Activated naive CD4-positive, alpha-beta T cell treated with anti-CD3 and anti-CD28 coated beads, Interleukin-2, amount 50 U/mL, for 16 hours (primary cell): ENCODE data around the gene PIK3AP1.
A peak's percentile ranks its signal among the peaks of the same experiment; 100 is the strongest.
"Not testable (repeated sequence)": the region's sequence is repeated elsewhere in the genome, so short reads cannot be mapped to it uniquely, and the experiment has no call there.

ENCODE experiments used
- DNase-seq: peaks from one replicate; pipeline ENCODE4 v3.0.0-alpha.2; 2020

Gene PIK3AP1

GRCh38 chr10:96721207-96721572 is 876 bp upstream of the PIK3AP1 start:
- no peak for DNase-seq

- DNase-seq: peak; percentile 56
These were observed 378 bp downstream of the PIK3AP1 start for GRCh38 chr10:96719850-96720421.

GRCh38 chr10:96719200-96719599 is 1.1 kb downstream of the PIK3AP1 start:
- no peak for DNase-seq

DNA sequence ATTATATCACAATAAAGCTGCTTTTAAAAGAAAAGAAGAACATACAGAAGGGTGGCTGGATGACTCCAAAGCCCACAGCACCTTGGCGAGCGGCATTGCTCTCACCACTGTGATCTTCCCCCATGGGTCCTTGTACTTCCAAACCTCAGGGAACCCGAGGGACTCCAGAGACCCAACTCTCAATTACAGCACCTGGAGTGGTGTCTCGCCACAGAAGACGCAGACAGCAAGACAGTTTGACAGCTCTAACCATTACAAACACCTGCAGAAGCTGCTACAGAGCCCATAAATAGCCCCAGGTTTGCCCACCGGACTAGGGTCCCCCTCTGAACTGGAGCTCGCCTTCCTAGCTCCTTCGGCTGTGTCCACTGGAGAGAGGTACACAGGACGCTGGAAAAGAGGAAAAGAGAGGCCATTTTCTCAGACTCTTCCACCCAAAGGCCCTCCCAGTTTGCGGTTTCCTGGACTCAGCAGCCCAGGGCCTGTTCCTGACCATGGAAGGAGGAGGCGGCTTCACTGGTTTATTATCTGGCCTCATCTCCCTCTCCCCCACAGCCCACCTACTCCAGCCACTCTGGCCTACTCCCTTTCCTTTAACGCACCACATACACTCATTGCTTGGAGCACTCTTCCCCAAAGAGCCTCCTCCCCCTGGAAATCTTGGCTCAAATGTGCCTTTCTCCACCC is 1.9 kb downstream of the PIK3AP1 start:
- no peak for DNase-seq

- DNase-seq: no peak
These were observed 3.9 kb downstream of the PIK3AP1 start for GRCh38 chr10:96716390-96716789.

- DNase-seq: no peak
These were observed 5.5 kb downstream of the PIK3AP1 start for GRCh38 chr10:96714746-96715255.

GRCh38 chr10:96714031-96714590 is 6.2 kb downstream of the PIK3AP1 start:
- DNase-seq: no peak

GRCh38 chr10:96712662-96713271 is 7.5 kb downstream of the PIK3AP1 start:
- no peak for DNase-seq

DNA sequence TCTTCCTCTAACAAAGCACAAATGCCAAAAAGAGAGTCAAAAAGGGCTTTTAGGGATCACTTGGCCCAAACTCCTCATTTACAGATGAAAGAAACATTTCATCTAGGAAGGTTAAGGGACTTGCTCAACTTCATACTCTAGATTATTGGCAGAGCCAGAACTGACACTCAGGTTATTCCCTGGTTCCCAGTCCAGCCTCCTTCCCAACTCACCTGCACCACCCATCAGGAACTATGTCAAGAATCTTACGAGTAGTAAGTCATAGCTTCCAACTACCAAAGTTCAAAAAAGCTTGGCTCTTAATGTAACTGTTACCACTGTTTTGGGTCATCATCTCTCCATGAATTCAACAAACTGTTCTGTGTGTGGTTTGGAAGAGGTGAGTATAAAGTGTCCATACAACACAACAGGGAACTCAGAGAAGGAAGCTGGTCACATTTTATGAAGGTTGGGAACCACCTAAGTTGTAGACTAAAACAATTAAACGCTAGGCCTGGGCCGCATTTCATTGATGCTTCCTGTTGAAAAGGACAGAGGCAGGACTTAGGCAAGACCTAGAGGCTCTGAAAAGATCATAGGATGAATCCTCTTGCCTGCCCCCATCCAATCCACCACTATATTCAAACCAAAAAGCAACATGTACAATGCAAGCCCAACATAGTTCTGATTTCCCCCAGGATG is 9.1 kb downstream of the PIK3AP1 start:
- DNase-seq: no peak

GRCh38 chr10:96709525-96709924 is 10.8 kb downstream of the PIK3AP1 start:
- DNase-seq: no peak

DNA sequence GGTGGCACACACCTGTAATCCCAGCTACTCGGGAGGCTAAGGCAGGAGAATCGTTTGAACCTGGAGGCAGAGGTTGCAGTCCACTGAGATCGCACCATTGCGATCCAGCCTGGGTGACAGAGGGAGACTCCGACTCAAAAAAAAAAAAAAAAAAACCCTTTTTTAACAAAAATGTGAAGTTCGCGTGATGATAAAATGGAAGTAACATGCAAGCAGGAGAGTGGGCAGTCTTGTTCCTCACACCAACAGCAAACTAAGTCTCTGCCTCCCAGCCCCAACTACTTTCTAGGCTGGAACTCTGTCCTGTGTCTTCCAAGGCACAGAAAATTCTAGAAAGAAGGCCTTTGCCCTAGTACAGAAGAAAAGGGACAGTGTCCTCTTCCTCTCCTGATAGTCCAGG is 11.3 kb downstream of the PIK3AP1 start:
- DNase-seq: no peak

- no peak for DNase-seq
These were observed 11.9 kb downstream of the PIK3AP1 start for GRCh38 chr10:96708456-96708855.

DNA sequence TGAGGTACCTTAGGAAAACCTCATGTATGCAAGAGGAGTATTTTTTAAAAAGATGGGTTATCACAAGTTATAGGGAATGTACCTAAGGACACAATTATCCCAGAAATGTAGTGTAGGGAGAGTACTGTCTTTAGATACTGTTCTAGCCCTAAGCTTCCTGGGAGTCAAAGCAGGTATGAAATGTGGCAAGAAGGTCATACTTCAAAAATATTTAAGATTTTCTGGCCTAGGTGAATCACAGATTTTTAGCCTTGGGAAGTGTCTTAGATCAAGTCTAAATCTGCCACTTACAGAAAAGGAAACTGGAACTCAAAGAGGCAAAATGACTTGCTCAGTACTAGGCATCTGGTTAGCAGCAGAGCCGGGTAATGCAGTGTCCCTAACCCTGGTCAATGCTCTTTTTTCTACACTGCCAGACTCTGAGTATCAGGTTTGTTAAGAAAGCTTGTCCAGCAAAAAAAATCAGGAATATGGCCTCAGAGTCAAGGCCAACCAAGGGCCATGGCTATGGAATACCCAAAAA is 13.9 kb downstream of the PIK3AP1 start:
- no peak for DNase-seq

DNA sequence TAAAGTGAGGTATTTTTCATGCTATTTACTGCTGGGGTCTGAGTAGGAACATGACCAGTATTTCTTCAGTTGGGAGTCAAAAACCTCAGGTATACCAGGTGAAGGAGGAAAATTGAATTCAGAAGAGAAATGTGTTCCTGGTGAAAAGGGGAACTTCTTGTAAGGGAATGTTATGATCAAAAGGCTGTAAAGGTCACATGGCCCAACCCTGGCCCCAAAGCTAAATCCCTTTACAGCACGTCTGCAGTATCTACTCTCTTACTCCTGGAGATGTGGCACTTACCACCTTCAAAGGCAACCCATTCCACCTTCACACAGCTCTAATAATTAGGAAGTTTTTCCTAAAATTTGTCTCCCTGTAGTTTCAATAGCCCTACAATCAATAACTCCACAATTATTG is 15.2 kb downstream of the PIK3AP1 start:
- DNase-seq: no peak

DNA sequence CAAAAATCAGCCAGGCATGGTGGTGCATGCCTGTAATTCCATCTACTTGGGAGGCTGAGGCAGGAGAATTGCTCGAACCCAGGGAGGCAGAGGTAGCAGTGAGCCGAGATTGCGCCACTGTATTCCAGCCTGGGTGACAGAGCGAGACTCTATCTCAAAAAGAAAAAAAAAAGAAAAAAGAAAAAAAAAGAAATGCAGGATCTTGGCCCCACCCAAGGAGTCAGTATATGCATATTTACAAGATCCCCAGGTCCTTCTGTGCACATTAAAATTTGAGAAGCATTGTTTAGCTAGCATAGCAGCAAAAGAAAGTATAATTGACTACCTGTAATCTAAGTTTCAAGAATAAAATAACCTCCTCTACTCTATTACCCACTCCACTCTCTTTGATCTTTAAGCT is 15.8 kb downstream of the PIK3AP1 start:
- no peak for DNase-seq

- no peak for DNase-seq
These were observed 17.0 kb downstream of the PIK3AP1 start for GRCh38 chr10:96703358-96703757.

DNA sequence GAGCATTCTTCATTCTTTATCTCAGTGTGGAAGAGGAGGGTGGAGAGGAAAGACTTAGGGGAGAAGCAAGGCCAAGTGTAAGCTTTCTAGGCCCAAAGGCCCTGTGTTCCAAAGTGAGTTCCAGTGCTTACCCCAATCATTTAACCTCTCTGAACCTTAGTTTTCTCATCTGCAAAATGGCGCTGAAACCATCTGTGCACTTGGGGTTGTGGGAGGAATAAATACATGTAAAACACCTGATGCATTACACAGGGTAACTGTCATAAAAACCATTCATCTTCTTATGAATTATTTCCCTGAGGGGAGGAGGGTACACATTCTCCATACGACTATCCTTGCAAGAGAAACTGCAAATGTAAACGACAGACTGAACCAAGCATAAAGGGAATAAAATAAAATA is 19.0 kb downstream of the PIK3AP1 start:
- DNase-seq: no peak

GRCh38 chr10:96700374-96701099 is 19.8 kb downstream of the PIK3AP1 start:
- no peak for DNase-seq

- DNase-seq: no peak
These were observed 20.7 kb downstream of the PIK3AP1 start for GRCh38 chr10:96699613-96700012.

GRCh38 chr10:96698305-96698704 is 22.0 kb downstream of the PIK3AP1 start:
- not testable (repeated sequence) for DNase-seq

DNA sequence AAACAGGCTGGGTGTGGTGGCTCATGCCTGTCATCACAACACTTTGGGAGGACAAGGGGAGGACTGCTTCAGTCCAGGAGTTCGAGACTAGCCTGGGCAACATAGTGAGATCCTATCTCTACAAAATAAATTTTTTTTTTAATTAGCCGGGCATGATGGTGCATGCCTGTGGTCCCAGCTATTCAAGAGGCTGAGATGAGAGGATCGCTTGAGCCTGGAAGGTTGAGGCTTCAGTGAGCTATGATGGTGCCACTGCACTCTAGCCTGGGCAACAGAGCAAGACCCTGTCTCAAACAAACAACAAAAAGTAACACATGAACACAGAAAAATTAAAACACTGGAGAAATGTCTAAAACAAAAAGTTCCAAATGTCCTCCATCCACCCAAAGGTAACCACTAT is 22.9 kb downstream of the PIK3AP1 start:
- DNase-seq: no peak

GRCh38 chr10:96696845-96697425 is 23.4 kb downstream of the PIK3AP1 start:
- no peak for DNase-seq
